NCI-H2196 treated with DMSO at 0.1 percent for 48 hours (cell line): ENCODE results near the gene PNMA8B.
"Not testable (repeated sequence)": the region's sequence is repeated elsewhere in the genome, so short reads cannot be mapped to it uniquely, and the experiment has no call there.

Experiments
- DNase-seq: peaks from one replicate; lab custom pipeline; 2025; ENCODE audit not compliant: unreplicated experiment; lab: John Stamatoyannopoulos, UW

PNMA8B gene, protein sequence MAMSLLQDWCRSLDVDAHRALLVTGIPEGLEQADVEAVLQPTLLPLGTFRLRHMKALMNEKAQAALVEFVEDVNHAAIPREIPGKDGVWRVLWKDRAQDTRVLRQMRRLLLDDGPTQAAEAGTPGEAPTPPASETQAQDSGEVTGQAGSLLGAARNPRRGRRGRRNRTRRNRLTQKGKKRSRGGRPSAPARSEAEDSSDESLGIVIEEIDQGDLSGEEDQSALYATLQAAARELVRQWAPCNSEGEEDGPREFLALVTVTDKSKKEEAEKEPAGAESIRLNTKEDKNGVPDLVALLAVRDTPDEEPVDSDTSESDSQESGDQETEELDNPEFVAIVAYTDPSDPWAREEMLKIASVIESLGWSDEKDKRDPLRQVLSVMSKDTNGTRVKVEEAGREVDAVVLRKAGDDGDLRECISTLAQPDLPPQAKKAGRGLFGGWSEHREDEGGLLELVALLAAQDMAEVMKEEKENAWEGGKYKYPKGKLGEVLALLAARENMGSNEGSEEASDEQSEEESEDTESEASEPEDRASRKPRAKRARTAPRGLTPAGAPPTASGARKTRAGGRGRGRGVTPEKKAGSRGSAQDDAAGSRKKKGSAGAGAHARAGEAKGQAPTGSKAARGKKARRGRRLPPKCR

GRCh38 chr19:46495786-46496099 is at the start of gene PNMA8B:
Gene PNMA8B, minus strand, starts transcription at chr19:46495867. Its CDS starts 402 bp downstream, at chr19:46495465.
- peak; percentile 68 for DNase-seq

DNA sequence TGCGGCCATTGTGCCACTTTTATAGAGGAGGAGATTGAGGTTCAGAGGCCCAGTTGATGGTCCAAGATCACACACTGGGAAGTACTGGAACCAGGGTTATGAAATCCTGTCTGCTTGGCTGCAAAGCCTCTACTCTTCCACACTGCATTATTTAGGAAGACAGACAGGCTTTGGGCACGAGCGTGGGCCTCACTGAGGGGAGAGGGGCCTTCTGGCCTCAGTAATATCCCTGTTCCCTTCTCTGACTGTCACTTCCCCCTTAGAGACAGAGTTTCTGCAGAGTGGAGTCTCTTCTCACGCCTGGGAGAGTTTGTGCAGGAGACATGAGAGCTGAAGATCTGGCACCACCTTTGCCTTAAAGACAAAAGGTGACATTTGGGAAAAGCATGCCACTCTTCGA is 49.0 kb upstream of the PNMA8B start:
- DNase-seq, result no peak

DNA sequence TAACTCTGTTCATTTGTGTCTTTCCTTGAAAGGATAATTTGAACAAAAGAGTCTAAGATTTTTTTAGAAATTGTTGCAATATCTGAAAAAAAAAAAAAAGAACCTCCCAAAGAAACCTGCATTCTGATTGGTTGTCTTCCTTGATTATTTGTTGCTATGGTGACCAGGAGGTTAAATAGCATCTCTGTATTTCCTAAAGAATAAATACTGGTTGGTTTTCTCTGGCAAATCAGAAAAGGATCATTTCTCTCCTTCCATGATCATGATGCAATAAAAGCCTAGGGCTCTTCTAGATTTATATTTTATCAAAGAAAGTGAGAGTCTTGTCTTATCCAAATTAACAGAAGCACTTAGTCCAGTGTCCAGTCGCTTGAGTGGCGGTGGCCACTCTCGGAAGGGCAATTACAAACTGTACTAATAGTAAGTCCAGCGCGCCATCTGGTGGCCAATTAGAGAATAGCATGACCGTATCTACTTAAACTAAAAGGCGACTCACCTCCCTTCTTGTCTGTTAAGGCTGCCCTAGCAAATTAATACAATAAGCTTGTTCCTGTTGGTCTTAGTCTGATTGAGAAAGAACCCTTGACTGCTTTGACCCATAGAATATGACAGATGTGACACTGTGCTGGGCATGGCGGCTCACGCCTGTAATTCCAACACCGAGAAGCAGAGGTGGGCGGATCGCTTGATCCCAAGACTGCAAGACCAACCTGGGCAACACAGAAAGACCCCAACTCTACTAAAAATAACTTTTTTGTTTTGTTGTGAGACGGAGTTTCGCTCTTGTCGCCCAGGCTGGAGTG is 47.0 kb upstream of the PNMA8B start:
- DNase-seq, result peak; percentile 82

- DNase-seq, result no peak
Observed at GRCh38 chr19:46537136-46538097, 41.8 kb upstream of the PNMA8B start.

- DNase-seq, result no peak
Observed at GRCh38 chr19:46536391-46536790, 40.7 kb upstream of the PNMA8B start.

- no peak for DNase-seq
Observed at GRCh38 chr19:46533621-46534081, 38.0 kb upstream of the PNMA8B start.

DNA sequence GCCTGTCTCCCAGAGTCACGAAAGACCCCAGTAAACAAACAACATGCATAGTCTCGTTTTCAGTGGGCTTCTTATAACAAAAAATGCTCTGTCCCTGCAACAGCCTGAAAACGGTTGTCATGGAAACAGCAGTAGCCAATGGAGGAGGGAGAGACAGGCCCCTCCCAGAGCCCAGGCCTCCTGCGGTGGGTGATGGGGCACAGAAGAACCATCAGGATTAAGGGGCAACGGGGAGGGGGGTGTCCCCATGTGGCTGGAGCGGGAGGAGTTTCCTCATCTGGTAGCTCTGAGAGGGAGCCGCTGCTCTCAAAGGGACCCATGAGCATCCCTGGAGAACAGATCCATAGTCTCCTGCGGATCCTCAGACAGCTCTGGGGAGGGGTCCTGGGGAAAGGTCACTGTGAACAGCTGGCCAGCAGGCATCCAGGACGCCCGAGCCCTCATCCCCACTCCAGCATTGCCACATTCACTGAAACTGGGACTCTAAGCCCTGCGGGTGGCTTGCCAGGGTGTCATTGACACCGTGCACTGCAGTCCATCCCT is 37.5 kb upstream of the PNMA8B start:
- DNase-seq, result no peak

DNA sequence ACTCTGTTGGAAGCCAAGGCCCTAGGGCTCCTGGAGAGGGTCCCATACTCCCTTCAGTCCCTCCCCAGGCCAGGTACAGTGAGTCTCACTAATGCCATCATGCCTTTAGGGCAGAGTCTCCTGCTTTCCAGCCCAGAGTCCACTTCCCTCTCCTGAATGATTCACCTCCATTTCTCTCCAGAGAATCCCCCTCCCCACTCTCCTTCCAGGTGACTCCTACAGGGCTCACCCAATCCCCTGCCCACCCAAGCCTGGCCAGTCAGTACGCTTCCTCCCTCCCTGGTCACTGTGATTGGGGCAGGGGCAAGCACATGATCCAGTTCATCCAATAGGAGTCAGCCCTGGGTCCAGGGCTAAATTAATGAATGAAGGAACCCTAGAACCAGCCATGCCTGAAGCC is 35.0 kb upstream of the PNMA8B start:
- DNase-seq, result no peak

- peak; percentile 16 for DNase-seq
Observed at GRCh38 chr19:46529622-46530451, 34.2 kb upstream of the PNMA8B start.

DNA sequence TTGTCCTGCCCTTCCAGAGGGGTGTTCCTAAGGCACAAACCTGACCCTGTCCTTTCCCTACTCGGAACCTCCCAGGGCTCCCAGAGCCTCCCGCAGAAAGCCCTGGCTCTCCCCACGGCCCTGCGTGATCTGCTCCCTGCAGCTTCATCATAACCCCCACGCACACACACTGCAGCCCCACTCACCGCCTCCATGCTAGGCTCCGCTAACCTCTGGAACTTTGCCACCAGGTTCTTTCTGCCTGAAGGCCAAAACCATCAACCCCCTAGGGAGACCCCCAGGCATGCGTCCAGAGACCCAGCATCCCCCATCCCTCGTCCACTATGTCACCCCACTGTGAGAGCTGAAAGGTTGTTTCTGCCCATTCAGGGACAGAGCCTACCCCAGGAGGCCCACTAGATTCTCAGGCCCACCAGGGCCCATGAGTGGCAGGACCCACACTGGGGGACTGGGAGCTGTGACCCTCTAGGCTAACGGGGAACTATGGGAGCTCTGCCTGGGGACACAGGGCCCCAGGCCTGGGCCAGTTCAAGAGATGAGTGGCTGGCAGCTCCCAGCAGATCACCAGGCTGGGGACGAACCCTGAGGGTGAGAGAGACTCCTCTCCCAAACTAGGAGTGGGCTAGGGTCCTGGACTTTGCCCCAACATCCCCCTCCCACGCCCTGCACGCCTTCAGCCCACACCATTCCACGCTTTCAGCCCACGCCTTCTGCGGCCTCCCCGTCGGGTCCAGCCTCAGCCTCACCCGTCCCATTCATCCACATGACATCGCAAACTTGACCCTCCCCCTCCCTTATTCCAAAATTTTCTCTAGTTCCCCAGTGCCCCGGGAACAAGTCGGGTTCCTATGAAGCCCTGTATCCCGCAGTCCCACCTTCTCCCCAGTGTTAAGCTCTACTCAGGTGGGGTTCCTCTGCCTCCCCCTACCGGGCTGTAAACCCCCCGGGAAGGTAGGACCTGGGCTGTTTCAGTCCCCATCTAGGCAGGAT is 33.2 kb upstream of the PNMA8B start:
- no peak for DNase-seq

DNA sequence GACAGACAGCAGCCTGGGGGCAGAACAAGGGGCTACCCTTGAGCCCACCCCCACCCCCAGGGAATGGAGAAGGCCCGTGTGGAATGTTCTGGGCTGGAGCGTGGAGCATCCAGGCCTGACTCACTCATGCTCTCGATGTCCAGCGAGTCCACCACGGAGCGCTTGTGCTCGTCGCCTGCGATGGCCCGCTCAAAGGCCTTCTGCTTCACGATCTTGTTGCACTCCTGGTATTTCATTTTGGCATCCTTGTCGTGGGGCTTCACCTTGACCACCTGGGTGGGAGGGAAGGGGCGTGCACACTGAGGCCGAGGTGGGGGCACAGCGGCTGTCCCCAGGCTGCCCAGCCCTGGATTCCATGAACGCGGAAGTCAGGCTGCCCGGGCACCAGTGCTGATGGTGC is 31.1 kb upstream of the PNMA8B start:
- not testable (repeated sequence) for DNase-seq

DNA sequence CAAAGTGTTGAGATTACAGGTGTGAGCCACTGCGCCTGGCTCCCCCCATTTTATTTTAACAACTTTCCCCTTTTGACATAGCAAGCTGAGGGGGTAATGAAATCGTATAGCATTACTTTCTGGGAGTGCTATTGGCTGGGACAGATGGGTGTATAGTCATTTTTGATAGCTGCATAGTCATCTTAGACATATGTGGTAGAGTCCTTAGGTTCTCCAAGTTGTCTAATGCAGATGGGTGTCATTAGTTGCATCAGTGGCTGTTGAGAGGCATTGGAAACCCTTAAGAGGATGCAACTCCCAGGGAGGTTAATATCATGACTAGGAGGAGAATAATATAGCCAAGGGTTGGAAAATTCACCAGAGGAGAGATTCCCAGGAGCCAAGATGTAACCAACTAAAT is 28.6 kb upstream of the PNMA8B start:
- DNase-seq, result no peak

- DNase-seq, result not testable (repeated sequence)
Observed at GRCh38 chr19:46522988-46523387, 27.3 kb upstream of the PNMA8B start.

DNA sequence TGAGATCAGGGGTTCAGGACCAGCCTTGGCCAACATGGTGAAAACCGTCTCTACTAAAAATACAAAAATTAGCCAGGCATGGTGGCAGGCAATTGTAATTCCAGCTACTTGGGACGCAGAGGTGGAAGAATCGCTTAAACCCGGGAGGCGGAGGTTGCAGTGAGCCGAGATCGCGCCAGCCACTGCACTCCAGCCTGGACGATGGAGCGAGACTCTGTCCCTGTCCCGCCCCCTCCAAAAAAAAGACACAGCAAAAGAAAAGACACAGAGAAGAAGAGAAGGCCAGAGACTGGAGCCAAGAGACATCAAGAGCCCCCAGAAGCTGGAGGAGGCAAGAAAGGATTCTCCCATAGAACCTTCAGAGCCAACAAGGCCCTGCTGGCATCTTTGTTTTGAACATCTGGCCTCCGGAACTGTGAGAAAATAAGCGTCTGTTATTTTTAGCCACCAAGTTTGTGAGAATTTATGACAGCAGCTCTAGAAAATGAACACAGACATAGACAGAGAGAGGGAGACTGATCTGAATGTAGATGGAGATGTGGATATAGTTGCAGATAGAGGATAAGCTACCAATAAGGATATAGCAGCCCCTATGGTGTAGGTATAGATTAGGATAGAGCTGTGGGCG is 25.7 kb upstream of the PNMA8B start:
- no peak for DNase-seq

GRCh38 chr19:46520616-46521015 is 24.9 kb upstream of the PNMA8B start:
- DNase-seq, result no peak

DNA sequence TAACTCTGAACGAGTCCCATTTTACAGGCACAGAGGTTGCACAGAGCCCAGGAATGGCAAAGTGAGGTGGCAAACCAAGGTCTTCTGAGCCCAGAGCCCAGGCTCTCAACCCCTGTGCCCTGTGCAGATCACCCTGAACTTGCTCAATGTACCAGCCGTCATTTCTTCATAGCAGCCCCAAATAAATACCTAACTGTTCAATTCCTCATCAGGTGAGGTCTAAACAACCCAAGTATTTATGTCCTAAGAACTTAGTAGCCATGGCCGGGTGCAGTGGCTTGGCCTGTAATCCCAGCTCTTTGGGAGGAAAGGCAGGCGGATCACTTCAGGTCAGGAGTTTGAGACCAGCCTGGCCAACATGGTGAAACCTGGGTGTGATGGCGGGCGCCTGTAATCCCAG is 21.8 kb upstream of the PNMA8B start:
- DNase-seq, result no peak

GRCh38 chr19:46515879-46516350 is 20.2 kb upstream of the PNMA8B start:
- peak; percentile 41 for DNase-seq

- no peak for DNase-seq
Observed at GRCh38 chr19:46515290-46515609, 19.6 kb upstream of the PNMA8B start.
